Stimulated activated CD4-positive, alpha-beta T cell treated with anti-CD3 and anti-CD28 coated beads, TNF-alpha, amount 100 ng/mL, for 1 hour (primary cell): ENCODE measurements around the gene ERN1.
"Not testable (repeated sequence)": the region's sequence is repeated elsewhere in the genome, so short reads cannot be mapped to it uniquely, and the experiment has no call there.

Source experiments
- DNase-seq, 3 donors: peaks; one replicate each; pipeline ENCODE4 v3.0.0-alpha.2; 2020; ENCODE audit warnings: low read depth in 3 of 3, low spot score in 1 of 3

Gene ERN1

DNA sequence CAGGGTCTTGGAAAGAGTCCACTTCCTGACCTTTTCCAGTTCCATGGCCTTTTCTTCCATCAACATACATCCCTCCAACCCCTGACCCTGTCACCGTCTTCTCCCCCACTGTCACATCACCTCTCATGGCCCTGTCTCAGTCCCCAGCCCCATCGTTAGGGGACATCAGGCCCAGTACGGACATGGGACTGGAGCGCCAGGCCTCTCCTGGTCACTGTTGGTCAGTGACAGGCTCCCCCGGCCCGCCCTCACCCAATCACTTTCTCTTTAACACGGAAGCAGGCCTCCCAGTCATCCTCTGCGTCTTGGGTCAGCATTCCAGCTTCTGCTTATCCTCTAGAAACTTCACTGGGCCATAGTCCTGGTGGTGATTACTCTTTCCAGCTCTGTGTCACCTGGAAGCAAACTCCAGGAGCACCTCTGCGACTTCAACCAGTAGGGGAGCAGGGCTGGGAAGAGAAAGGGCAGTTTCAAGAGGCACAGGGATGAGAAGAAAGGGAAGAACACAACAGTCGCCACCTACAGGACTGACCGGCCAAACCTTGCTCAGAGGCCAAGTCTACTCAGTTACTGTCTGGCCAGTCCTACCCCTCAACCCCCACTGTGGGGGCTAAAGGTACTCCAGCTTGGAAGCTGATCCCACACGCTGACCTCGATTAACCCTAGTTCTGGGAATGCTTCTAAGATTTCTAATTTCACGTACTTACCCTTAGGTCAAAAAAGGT, 93.6 kb downstream of the ERN1 start:
- DNase-seq = no peak

DNA sequence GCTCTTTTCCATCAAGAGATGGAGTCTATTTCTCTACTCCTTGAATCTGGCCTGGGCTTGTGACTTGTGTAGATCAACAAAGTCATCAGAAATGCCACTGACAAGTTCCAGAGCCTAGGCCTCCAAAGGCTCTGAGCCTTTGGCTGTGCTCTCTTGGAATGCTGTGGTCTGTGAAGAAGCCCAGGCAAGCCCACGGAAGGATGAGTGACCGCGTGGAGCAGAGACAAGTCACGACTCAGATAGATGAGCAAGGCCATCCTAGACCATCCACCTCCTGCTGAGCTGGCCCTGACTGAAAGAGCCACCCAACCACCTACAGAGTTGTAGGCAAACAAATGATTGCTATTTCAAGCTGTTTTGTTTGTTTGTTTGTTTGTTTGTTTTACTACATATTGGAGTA, 97.9 kb downstream of the ERN1 start:
- DNase-seq = no peak

GRCh38 chr17:64028874-64029464, 101.0 kb downstream of the ERN1 start:
- DNase-seq = peak; percentile 46 to 54 (median 49)

DNA sequence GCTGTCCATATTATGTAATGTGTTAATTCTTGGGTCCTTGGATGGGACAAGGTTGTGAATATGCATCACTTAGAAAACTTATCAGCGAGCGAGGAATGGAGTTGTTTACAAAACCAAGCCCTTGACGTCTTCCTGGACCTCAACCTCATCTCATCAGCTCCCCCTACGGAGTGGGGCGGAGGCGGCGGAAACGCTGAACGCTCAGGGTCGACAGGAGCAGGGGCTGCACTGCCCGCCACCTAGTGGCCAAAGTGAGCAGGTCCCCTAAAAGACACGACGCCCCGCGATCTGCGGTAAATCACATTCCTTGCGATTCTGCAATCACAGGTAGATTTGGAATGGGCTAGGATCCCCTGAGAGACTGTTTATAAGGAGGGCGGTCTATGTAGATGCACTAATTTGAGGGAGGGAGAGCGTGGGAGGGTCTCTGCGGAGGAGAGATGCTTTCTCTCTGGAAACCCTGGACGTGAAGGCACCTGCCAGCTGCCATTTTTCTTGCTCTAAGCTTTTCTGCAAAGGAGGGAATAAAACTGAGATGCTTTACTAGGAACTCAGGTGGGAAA, 104.1 kb downstream of the ERN1 start:
- DNase-seq = peak; percentile 68 to 86 (median 84)

DNA sequence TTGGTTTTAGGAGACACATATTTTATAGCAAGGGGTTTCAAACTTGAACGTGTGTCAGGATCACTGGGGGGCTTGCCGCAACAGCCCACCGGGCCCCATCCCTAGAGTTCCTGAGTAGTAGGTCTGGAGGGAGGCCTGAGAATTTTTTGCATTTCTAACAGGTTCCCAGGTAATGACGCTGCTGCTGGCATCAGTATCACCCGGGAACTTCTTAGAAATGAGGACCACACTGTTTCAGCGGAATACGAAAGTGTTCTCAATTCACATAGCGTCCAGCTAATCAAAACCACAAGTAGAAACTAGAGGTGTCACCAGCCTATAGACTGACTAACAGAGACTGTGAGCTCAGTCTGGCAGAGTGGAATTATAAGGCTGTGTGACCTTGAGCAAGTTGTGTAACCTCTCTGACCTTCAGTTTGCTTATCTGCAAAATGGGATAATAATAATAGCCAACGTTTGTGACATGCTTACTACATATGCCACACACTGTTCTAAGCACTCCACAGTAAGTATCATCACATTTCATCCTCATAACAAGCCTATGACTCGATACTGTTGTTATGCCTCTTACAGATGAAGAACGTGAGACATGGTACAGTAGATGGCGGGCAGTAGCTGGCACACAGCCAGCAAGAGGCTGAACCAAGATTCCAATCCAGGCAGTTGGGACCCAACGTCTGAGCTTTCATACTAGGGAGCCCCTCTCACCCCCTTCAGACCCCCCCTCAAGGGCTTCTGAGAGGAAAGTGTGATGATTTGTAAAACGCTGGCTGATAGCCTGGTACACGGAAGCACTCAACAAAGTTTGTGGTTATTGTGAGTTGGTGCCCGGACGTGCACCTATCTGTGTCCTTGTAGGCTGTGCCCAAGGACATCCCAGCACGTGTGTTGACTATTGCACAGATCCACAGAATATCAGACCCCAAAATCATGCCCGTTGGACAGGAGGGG, 104.9 kb downstream of the ERN1 start:
- DNase-seq = peak in 1 of 3 donors; percentile 8

DNA sequence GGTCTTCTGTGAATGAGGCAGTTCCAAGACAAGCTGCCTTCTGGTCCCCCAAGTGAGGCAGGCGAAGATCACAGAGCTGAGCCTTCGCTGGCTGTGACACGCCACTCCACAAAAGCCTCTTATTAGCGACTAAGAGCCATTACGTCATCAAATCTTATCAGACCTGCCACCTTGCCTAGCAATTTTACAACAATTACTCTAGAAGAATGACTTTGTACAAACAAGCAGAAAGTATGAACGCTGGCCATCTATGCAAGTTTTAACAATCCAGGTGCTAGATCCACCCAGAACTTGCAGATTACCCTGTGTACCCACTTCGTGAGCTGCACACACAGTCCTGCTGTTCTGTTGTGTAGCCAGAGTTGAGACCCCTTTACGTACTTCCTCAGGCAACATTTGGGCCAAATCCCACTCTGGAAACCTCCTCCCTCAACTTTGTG, 105.7 kb downstream of the ERN1 start:
- DNase-seq = no peak

- DNase-seq = no peak
These were observed 107.3 kb downstream of the ERN1 start for GRCh38 chr17:64022611-64023063.

DNA sequence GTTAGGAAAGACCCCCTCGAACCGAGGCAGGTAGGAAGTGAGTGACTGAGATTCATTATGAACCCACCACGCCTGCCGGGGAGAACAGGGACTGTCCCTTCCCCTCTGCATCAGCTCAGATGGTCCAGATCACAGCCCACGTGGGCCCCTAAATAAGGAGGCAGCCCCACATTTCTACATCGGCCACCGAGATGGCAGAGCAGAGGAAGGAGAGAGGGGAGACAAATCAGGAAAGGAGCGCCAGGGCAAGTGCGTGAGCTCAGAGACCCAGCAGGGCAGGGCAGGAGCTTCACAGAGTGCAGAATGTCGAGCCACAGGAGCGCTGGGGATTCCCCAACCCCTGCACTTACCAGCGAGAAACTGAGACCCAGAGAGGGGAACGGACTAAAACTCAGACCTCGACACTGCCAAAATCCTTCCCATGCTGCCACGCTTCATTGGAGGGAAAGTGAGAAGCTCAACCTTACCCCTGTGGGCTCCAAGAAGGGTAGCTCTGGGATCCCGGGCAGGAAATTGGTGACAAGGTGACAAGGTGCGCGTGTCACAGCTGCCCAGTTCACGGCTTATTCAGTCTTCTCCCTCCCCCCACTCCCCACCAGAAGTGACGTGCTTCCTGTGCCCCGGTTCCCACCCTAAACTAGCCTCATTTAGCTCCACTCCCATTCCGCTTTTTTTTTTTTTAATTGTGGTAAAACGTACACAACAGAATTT, 109.7 kb downstream of the ERN1 start, which contains the start of gene ICAM2:
ICAM2 (minus strand) TSS at position 578 of the 711 bp plus-strand sequence. CDS start 13,942 bp downstream, outside the sequence.
- DNase-seq = peak; percentile 59 to 78 (median 70)

- not testable (repeated sequence) for DNase-seq
These were observed 110.4 kb downstream of the ERN1 start for GRCh38 chr17:64019551-64019961.

- DNase-seq = no peak
These were observed 112.5 kb downstream of the ERN1 start for GRCh38 chr17:64017381-64017980.

DNA sequence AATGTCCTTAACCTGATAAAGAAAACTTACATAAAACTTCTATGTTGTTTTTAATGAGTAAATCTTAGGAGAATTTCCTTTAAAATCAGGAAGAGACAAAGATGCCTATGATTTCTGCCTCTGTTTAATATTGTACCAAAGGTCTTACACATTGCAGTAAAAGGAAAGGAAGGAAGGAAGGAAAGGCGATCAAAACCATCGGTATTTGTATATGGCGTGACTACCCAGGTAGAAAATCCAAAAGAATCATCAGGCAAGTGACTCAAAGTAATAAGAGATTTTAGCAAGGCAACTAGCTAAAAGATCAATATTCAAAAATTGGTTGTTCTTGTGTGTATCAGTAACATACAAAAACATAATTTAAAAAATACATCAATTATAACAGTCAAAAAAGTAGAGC, 113.0 kb downstream of the ERN1 start:
- DNase-seq = no peak

DNA sequence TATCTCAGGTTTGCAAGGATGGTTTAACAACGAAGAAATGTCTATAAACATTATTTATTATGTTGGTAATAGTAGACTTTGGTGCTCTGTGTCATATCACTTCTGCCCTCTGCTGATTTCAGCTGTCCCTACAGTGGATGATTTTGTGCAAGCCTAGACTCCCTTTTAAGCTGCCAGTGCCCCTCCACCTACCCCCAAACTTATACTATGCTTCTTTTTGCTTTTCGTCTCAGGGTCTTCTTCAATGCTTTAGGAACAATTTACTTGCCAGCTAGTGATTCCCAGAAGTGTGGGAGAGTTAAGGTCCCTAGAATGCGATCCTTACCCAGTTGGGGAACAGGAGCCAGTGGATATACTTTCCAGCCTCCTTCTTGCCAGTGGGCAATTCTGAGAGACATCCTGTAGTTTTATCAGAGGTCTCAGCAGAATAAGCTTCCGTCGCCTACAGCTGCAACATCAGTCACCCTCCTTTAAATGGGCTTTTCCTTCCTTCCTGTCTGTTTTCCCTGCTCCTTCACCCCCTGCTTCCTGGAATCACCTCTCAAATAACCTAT, 113.6 kb downstream of the ERN1 start:
- no peak for DNase-seq

- DNase-seq = no peak
These were observed 114.5 kb downstream of the ERN1 start for GRCh38 chr17:64015447-64015846.

GRCh38 chr17:64009571-64010402, 120.2 kb downstream of the ERN1 start:
- DNase-seq = no peak

GRCh38 chr17:64008830-64009229, 121.1 kb downstream of the ERN1 start:
- DNase-seq = no peak

GRCh38 chr17:64008346-64008745, 121.6 kb downstream of the ERN1 start:
- no peak for DNase-seq

- DNase-seq = no peak
These were observed 122.1 kb downstream of the ERN1 start for GRCh38 chr17:64007838-64008282.

DNA sequence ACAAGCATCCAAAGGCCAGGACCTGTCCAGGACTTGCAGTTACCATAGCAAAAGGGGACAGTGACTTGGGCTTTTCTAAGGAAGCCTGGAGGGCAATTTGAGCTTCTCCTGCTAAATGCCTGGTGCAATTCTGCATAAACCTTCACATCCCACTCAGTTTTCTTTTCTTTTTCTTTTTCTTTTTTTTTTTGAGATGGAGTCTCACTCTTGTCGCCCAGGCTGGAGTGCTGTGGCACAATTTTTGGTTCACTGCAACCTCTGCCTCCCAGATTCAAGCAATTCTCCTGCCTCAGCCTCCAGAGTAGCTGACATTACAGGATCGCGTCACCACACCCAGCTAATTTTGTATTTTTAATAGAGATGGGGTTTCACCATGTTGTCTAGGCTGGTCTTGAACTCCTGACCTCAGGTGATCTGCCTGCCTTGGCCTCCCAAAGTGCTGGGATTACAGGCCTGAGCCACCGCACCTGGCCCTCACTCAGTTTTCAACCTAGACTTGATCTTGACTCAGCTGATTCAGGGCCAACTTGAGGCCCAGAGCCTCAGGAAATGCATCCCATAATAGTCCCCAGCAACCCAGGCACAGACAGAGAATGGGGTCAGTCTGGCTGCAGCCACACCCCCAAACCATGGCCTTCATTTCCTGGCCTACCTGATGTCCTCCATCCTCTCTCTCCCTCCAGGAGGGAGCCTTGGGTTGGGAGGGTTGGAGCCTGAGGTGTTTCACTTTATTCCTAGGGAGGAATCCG, 122.7 kb downstream of the ERN1 start:
- not testable (repeated sequence) for DNase-seq
